Activated CD8-positive, alpha-beta T cell treated with anti-CD3 and anti-CD28 coated beads for 36 hours (primary cell): ENCODE results near the gene KCNMB2. TPM values are rescaled to one million over a fixed set of nuclear protein-coding genes. Genes with fewer than 3 reads are reported as not detected.

Experiments
- ATAC-seq: fragments of 200-7000 bp; cut with Tn5 transposase; one replicate; pipeline ENCODE4 v1.10.0; 2021; ENCODE audit warnings: mild to moderate bottlenecking, moderate library complexity
- CTCF ChIA-PET: fragments of 350-600 bp; sonication (Branson Sonifier 250); formaldehyde crosslinking; loops from one replicate; lab custom pipeline; 2021; ENCODE audit warnings: antibody characterized with exemption; lab: Charles Lee
- POLR2A ChIA-PET: fragments of 350-600 bp; sonication (Branson Sonifier 250); formaldehyde crosslinking; loops from one replicate; lab custom pipeline; 2021; ENCODE audit warnings: antibody characterized with exemption; lab: Charles Lee
- DNase-seq: peaks from one replicate; pipeline ENCODE4 v3.0.0-alpha.2; 2020
- H3K27ac Mint-ChIP-seq: one replicate; pipeline ENCODE4 v1.8.0; 2021; ENCODE audit warnings: mild to moderate bottlenecking, mixed read lengths
- H3K27me3 Mint-ChIP-seq: one replicate; pipeline ENCODE4 v1.8.0; 2021; ENCODE audit warnings: mixed read lengths
- H3K36me3 Mint-ChIP-seq: one replicate; pipeline ENCODE4 v1.8.0; 2021; ENCODE audit warnings: low read depth, mixed read lengths
- H3K4me1 Mint-ChIP-seq: one replicate; pipeline ENCODE4 v1.8.0; 2021; ENCODE audit warnings: low read depth, mixed read lengths
- H3K4me3 Mint-ChIP-seq: one replicate; pipeline ENCODE4 v1.8.0; 2021; ENCODE audit warnings: mild to moderate bottlenecking, moderate library complexity, mixed read lengths
- H3K9me3 Mint-ChIP-seq: one replicate; pipeline ENCODE4 v1.8.0; 2021; ENCODE audit warnings: mixed read lengths
- intact Hi-C: fragments of 100-400 bp; cut with micrococcal nuclease; formaldehyde crosslinking; loops from one replicate; pipeline ENCODE4 v1.10.0; 2022
- total RNA-seq, 2 experiments: library from RNA; stranded (reverse); gene quantifications; one replicate each; pipeline ENCODE4 v1.2.3, GENCODE V29; 2021
- TF ChIP-seq, protein P1 (sequence below): fragments of 200-600 bp; IDR thresholded peaks from one replicate; pipeline ENCODE4 v1.8.0; 2022; ENCODE audit warnings: antibody characterized with exemption, mild to moderate bottlenecking

Gene KCNMB2
- total RNA-seq, 2 experiments from 2014 or later, result not detected

DNA sequence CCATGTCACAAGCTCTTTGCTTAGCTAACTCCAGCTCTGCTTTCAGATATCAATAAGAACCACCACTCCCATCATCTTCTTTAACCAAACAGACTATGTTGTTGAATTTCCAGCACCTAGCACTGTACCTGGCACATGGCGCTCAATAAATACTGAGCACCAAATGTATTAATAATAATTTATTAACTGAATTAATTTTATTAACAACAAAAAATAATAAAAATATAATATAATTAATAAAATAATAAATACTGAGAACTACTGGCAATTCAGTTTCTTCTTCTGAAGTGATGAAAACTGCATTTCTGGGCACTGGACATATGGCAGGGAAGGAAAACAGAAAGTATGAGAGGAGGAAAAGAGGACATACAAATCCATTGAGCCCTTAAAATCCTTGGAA, 271.5 kb downstream of the KCNMB2 start:
- Mint-ChIP-seq H3K27ac (no peak overlapping the region), H3K4me1 (no peaks in the 10 kb centered on the region), H3K36me3 (no peaks in the 10 kb centered on the region), H3K9me3 (no peaks in the 10 kb centered on the region), H3K27me3 (no peaks in the 10 kb centered on the region), H3K4me3 (no peak overlapping the region)
- ATAC-seq (no peak), DNase-seq (no peak)
- ChIA-PET POLR2A (no interaction called here), CTCF (no interaction called here)
- TF ChIP-seq, protein P1, sequence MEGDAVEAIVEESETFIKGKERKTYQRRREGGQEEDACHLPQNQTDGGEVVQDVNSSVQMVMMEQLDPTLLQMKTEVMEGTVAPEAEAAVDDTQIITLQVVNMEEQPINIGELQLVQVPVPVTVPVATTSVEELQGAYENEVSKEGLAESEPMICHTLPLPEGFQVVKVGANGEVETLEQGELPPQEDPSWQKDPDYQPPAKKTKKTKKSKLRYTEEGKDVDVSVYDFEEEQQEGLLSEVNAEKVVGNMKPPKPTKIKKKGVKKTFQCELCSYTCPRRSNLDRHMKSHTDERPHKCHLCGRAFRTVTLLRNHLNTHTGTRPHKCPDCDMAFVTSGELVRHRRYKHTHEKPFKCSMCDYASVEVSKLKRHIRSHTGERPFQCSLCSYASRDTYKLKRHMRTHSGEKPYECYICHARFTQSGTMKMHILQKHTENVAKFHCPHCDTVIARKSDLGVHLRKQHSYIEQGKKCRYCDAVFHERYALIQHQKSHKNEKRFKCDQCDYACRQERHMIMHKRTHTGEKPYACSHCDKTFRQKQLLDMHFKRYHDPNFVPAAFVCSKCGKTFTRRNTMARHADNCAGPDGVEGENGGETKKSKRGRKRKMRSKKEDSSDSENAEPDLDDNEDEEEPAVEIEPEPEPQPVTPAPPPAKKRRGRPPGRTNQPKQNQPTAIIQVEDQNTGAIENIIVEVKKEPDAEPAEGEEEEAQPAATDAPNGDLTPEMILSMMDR, result no peak
- intact Hi-C loops, result no loop called here

- no peaks in the 10 kb centered on the region for H3K36me3 Mint-ChIP-seq
- TF ChIP-seq, protein P1, result no peak
- no peak overlapping the region for H3K27ac Mint-ChIP-seq
- H3K4me1 Mint-ChIP-seq, result no peaks in the 10 kb centered on the region
- intact Hi-C loops, result no loop called here
- H3K9me3 Mint-ChIP-seq, result no peaks in the 10 kb centered on the region
- ATAC-seq, result no peak
- CTCF ChIA-PET, result no interaction called here
- no peak overlapping the region for H3K4me3 Mint-ChIP-seq
- POLR2A ChIA-PET, result no interaction called here
- DNase-seq, result no peak
- H3K27me3 Mint-ChIP-seq, result no peaks in the 10 kb centered on the region
Measured at GRCh38 chr3:178808748-178809147, 272.5 kb downstream of the KCNMB2 start.

DNA sequence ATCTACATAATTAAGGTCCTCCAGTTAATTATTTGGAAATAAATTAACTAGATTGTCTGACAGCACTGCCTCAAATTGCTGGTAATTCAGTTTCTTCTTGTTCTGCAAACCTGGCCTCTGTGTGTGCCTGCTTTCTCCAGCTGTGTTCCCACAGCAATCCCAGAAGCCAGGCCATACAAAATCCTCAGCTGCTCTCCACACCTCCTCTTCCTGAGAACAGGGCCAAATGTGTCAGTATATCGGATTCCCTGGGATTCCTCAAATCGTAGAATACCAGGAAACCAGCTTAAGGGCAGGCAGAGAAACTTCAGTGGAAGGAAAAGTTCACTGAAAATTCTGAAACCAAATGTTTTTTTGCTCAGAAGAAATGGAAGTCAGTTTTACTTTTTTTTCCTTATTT, 273.9 kb downstream of the KCNMB2 start:
- POLR2A ChIA-PET, result no interaction called here
- intact Hi-C loops, result no loop called here
- H3K4me3 Mint-ChIP-seq, result no peak overlapping the region
- no peaks in the 10 kb centered on the region for H3K27me3 Mint-ChIP-seq
- H3K4me1 Mint-ChIP-seq, result no peaks in the 10 kb centered on the region
- TF ChIP-seq, protein P1, result no peak
- no peaks in the 10 kb centered on the region for H3K36me3 Mint-ChIP-seq
- ATAC-seq, result no peak
- H3K9me3 Mint-ChIP-seq, result no peaks in the 10 kb centered on the region
- no peak overlapping the region for H3K27ac Mint-ChIP-seq
- CTCF ChIA-PET, result no interaction called here
- DNase-seq, result no peak

DNA sequence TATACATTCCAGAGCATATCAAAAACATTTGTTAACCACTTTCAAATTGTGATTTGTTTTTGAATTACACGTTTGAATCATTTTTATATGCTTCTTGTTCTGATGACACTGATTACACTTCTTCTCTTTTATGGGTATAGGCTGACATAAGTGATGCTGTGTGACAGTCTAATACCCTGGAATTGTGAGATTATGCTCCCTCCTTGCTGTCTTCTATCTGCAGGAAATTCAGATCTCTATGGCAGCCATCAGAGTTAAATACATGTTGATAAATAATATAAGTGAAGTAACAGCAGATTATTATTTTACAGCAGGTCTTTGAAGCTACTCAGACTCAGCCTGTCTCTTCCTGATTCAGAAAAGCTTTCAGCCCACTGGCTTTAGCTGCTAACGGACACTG, 286.5 kb downstream of the KCNMB2 start:
- no peaks in the 10 kb centered on the region for H3K4me1 Mint-ChIP-seq
- H3K36me3 Mint-ChIP-seq, result no peaks in the 10 kb centered on the region
- intact Hi-C loops, result no loop called here
- no peak for ATAC-seq
- H3K27me3 Mint-ChIP-seq, result no peaks in the 10 kb centered on the region
- H3K27ac Mint-ChIP-seq, result no peak overlapping the region
- no peak for DNase-seq
- CTCF ChIA-PET, result no interaction called here
- no peaks in the 10 kb centered on the region for H3K9me3 Mint-ChIP-seq
- no peak overlapping the region for H3K4me3 Mint-ChIP-seq
- TF ChIP-seq, protein P1, result no peak
- POLR2A ChIA-PET, result no interaction called here

DNA sequence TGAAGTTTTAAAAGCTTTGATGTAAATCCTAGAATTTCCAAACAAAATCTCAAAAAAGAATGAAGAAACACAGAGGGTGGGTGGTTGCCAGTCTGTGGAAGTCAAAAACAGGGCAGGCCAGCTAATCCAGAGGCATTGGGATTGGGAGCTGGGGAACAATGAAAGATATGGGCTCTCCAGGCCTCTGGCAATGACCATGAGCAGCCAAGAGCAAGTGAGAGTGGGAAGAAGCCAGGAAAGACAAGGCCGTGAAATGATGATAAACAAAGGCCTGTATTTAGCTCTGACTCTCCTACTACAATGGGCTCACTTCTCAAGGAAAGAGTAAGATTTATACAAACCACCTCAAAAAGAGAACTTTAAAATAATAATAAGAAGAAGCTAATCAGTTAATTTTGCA, 286.9 kb downstream of the KCNMB2 start:
- DNase-seq (no peak), ATAC-seq (no peak)
- intact Hi-C loops, result no loop called here
- Mint-ChIP-seq H3K27ac (no peak overlapping the region), H3K27me3 (no peaks in the 10 kb centered on the region), H3K4me3 (no peak overlapping the region), H3K4me1 (no peaks in the 10 kb centered on the region), H3K9me3 (no peaks in the 10 kb centered on the region), H3K36me3 (no peaks in the 10 kb centered on the region)
- POLR2A ChIA-PET, result no interaction called here
- CTCF ChIA-PET, result no interaction called here
- TF ChIP-seq, protein P1, result no peak
